ENCODE measurements around the gene CORIN. TPM values are rescaled to one million over a fixed set of nuclear protein-coding genes. Genes with fewer than 3 reads are reported as not detected.

CORIN gene
- total RNA-seq, 1 donor from 2014 or later, result 0.62 TPM

DNA sequence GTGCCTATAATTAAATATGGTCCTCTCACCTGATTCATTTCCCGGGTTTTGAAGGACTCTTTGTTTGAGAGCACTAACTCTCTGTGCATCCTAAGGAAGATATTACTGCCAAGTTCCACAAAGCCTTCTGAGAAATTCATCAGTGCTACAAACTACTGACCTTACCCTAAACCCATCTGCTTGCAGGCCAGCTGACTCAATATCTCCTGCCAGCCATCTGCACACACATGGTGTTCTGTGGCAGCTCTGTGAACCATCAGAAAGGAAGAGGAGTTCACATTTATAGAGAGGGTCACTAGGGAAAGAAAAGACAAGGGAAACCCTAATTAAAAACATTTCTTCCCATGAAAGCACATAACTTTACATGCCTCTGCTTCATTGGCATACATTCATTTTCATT lies 196.1 kb downstream of the CORIN start:
- no peak for DNase-seq

DNA sequence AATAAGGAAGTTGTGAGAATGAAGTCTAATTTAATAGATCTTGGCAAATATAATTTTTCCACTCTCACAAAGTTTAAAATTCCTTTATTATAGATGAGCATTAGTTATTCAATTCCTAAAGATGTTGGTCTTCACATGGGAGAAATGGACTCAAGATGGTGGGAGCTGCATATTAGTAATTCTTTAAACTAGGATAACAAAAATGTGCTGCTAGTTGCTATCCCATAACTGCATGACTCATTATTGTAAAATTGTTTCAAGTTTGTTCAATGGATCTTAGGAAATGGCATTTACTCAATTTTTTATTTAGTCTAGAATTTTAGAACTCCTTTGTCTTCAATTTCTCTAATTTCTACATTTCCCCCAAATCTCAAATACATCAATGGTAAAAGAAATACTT lies 197.0 kb downstream of the CORIN start:
- no peak for DNase-seq

DNA sequence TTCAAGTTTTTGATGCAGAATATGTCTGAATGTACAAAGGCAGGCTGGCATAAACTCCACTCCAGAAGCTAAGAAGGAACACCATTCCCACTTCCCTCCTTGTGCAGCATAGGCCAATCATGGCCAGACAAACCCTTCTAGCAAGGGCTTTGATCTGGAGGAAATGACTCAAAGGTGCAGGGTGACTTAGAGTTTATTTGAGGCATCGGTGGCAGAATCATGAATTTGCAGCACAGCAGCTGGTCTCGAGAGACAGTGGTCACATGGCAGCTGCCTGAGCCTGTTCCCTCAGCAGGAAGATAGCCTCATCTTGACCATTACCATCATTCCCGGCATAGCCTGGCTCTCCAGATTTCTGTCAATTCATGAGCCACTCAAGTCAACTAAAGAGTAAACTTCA lies 198.3 kb downstream of the CORIN start:
- DNase-seq, result no peak

- DNase-seq, result no peak
Measured at GRCh38 chr4:47631161-47631560, 206.7 kb downstream of the CORIN start.

DNA sequence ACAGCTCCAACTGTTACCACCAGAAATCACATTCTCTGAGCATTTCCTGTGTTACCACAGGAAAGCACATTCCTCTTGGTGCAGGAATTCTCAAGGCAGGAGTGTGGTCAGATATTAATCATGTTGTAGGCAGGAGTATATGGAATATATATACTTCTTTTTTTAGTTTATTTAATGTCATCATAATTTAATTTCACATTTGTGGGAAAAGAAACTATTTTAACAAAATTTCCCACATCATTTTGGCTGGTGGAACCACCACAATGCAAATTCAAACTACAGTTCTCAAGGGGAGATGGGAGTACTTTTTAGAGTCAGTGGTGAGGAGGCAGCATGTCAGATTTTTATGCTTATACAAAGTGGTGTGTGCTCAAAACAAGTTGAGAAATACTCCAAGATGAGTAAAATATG lies 213.8 kb downstream of the CORIN start:
- no peak for DNase-seq

- DNase-seq, result no peak
Measured at GRCh38 chr4:47621181-47621580, 216.7 kb downstream of the CORIN start.

GRCh38 chr4:47619691-47620090 lies 218.2 kb downstream of the CORIN start:
- DNase-seq, result no peak

DNA sequence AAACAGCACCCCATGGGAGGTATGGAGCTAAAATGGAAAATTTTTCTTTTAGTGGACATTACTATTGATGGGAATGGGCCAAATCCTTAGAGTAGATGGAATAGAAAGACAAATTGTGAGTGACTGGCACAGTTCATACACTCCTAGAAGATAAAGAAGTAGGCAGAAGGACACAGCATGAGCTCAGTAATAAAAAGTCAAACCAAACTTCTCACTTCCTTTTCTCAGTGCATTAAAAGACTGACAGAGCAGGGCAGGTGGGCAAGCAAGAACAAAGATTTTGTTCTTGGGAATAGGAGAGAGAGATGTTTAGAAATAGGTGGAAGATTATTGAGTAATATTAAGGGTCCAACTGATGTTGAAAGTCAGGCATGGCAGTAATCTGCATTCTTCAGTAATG lies 220.3 kb downstream of the CORIN start:
- DNase-seq, result no peak

- no peak for DNase-seq
Measured at GRCh38 chr4:47615385-47615784, 222.5 kb downstream of the CORIN start.

GRCh38 chr4:47612116-47613023 lies 225.5 kb downstream of the CORIN start:
- DNase-seq, result no peak

DNA sequence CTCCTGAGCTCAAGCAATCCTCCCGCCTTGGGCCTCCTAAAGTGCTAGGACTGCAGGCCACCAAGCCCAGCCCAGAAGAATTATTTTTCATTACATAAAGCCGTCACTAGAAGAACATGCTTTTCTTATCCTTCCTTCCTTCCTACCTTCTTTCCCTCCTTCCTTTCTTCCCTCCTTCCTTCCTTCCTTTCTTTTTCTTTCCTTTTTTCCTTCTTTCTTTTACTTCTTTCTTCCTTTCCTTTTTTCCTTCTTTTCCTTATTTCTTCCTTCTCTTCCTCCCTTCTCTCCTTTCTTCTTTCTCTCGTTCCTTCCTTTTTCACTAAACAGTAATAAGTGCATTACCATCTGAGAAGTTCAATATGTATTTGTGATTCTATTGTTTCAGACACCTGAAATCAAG lies 231.4 kb downstream of the CORIN start:
- DNase-seq, result no peak

- DNase-seq, result no peak
Measured at GRCh38 chr4:47598896-47599295, 239.0 kb downstream of the CORIN start.

GRCh38 chr4:47598320-47598719 lies 239.5 kb downstream of the CORIN start:
- no peak for DNase-seq

- DNase-seq, result no peak
Measured at GRCh38 chr4:47597696-47598095, 240.2 kb downstream of the CORIN start.

- DNase-seq, result no peak
Measured at GRCh38 chr4:47590325-47590724, 247.5 kb downstream of the CORIN start.

DNA sequence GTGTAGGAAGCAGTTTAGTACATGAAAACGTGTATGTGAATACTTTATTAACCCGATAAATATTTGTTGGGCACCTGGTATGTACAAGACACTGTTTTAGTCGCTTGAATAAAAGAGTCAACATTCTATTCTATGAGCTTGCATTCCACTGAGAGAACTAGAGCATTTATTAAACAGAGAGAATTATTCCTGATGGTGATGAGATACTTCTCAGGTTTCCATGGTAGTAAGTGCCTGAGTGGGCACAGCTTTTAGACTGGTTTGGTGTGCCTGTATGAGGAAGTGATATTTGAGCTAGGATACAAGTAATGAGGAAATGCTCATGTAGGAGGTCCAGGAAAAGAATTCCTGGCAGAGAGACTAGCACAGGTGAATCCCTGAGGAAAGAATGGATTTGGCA lies 258.6 kb downstream of the CORIN start:
- no peak for DNase-seq

DNA sequence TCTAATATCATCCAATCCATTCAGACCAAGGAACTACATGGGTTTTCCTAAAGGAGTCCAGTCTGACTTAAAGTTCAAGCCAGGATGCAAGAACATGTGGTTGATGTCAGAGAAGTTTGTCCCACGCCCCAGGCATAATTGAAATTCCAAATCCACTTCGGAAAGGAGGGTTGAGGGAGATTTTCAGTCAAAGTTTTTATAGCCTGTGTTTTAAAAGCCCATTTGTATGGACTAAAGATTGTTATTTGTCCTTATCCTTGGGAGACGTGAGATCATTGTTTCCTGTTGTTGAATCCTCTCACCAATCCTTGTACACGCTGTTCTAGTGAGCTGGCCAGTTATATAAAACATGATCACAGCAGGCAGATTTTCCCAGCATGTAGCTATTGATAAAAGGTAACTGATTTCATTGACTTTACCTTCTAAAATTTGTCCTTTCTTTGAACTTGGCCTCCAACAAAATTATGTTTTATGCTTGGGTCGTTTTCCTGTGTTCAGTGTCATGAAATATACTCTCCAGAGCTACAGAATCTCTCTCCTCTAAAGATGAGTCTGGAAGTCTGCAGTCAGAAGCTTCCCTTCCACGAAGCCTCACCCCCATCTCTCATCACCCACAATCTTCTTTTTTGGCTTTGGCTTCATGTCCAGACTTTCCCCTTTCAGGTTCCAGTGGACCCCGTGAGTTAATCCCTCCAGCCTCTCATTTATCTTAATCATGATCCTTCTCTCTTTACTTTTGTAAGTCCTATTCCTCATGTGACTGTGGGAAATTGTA lies 259.9 kb downstream of the CORIN start:
- DNase-seq, result no peak

DNA sequence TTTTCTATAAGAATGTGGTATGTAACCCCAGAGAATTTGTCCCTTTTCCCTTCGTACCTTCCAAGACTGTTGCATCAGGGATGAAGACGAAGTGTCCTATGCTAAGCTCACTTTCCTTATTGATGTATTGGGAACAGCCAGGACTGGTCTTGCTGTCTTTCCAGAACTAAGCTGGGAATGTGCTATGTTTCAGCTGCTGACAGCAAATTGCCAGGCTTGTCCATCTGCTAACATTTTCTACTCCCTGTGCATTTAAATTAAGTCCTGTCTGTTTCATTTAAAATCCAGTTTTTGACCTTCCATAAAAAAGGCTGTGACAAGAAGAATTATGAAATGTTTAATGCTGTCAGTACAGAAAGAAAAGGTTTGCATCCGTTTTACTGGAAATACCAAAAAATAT lies 264.9 kb downstream of the CORIN start:
- no peak for DNase-seq

DNA sequence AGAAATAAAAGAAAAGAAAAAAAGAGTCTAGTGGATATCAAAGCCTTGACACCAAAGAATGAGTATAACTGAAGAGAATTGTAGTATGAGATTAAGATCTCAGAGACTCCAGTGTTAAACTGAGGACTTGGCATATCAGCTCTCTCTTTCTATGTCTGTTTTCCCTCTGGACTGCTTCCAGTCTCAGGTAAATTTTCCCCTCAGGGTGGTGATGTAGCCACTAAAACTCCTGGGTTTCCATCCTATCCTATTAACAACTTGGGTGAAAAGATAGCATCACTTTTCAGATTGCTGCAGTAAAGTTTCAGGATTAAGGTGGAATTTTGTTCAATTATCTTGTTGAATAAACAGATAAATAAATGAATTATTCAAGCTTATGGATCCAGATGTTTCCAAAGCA lies 267.1 kb downstream of the CORIN start:
- no peak for DNase-seq

DNA sequence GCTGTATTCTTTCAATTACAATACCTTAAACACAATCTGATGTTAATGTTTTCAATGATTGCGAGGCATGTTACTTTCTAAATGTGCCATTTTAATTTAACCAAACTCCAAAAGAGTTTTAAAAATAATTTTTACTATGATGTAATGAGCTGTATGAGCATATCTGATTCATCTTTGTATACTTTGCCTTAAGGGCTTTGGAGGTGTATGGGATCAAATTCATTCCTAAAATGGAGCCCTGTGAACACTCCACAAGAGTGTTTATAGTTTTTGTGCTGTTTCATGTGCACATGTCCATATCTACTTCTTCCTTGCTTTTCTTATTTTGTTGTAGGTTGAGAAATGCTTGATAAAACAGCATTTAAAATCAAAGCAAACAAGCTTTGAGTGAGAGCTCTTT lies 270.4 kb downstream of the CORIN start:
- DNase-seq, result no peak

DNA sequence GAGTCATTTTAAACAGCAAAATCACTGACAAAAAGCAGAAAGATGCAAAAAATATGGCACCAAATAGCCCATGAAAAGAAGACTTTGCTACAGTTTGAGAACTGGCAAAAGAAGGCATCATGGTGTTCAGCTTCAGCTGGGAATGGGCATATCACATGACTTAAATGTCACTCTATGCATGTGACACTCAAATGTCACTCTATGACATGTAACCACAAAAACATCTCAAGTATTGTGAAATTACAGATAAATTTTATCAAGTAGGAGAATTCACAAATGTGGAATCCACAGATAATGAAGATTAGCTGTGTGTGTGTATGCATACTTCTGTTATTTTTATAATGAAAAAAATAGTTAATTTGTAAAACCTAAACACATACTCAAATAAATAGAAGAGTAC lies 270.9 kb downstream of the CORIN start:
- DNase-seq, result no peak

DNA sequence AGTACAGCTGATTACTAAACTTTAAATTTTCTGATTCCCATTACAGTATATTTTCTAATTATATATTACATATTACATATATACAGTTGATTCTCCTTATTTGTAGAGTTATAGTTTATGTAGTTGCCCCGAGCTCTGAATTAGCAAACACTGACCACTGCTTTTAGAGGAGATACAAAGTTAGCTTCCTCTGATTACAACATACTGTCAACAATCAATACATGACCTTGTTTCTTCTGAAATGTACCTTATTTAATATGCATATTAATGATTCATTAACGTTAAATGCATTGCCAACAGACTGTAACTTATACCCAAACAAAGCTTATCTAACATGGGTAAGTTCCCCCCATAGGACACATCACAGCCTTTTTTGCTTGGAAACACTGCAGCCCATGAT lies 271.3 kb downstream of the CORIN start:
- DNase-seq, result no peak

DNA sequence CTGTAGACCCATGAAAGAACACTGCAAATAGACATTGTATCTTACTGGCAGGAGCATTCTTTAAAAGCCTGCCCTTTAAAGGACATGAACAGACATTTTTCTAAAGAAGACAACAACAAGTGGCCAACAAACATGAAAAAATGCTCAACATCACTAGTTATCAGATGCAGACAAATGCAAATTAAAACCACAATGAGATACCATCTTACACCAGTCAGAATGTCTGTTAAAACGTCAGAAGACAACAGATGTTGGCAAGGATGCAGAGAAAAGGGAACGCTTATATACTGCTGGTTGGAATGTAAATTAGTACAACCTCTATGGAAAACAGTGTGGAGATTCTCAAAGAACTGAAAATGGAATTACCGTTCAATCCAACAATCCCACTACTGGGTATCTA lies 275.6 kb downstream of the CORIN start:
- DNase-seq, result no peak

DNA sequence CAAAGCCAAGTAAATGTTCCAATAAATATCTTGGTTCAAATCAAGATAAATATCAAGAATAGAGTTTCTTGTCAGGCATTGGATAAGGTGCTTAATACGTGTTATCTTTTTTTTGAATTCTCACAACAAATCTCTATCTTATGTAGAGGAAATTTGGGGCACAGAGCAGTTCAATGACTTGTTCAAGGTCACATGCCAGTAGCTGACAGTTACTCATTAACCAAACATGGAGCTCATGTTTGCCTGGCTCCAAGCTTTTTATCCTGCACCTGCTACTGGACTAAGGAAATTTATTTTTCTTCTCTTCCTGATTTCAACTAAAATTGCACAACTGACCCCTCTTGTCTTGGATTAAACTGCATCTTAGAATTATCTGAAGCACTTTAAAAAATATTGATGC lies 276.5 kb downstream of the CORIN start:
- DNase-seq, result no peak
